Osteocyte (in vitro differentiated cells): ENCODE measurements around the gene U2SURP. TPM values are rescaled to one million over a fixed set of nuclear protein-coding genes. Genes with fewer than 3 reads are reported as not detected.
"Not testable (repeated sequence)": the region's sequence is repeated elsewhere in the genome, so short reads cannot be mapped to it uniquely, and the experiment has no call there.

Experiments used
- DNase-seq: peaks from one replicate; pipeline ENCODE4 v3.0.0; 2021; ENCODE audit warnings: mixed read lengths; ENCODE audit not compliant: unreplicated experiment; ENCODE audit errors: extremely low spot score
- H3K27ac Mint-ChIP-seq: one replicate; pipeline ENCODE4 v1.8.0; 2021; ENCODE audit warnings: mild to moderate bottlenecking, mixed read lengths; ENCODE audit not compliant: unreplicated experiment
- H3K27me3 Mint-ChIP-seq: one replicate; pipeline ENCODE4 v1.8.0; 2021; ENCODE audit warnings: mixed read lengths; ENCODE audit not compliant: unreplicated experiment
- H3K36me3 Mint-ChIP-seq: one replicate; pipeline ENCODE4 v1.8.0; 2021; ENCODE audit warnings: mixed read lengths; ENCODE audit not compliant: unreplicated experiment
- H3K4me1 Mint-ChIP-seq: one replicate; pipeline ENCODE4 v1.8.0; 2021; ENCODE audit warnings: mixed read lengths; ENCODE audit not compliant: unreplicated experiment
- H3K4me3 Mint-ChIP-seq: one replicate; pipeline ENCODE4 v1.8.0; 2021; ENCODE audit warnings: mild to moderate bottlenecking, moderate library complexity, mixed read lengths; ENCODE audit not compliant: unreplicated experiment
- H3K9me3 Mint-ChIP-seq: one replicate; pipeline ENCODE4 v1.8.0; 2021; ENCODE audit warnings: mixed read lengths; ENCODE audit not compliant: unreplicated experiment
- total RNA-seq: library from RNA; stranded (reverse); gene quantifications from 2 replicates; pipeline ENCODE4 v1.2.1, GENCODE V29; 2021
- TF ChIP-seq, protein P1 (sequence below): fragments of 200-600 bp; sonication (generic); IDR thresholded peaks from 2 replicates; pipeline ENCODE4 v1.5.0; 2021; ENCODE audit warnings: antibody characterized with exemption, mild to moderate bottlenecking, moderate library complexity

U2SURP gene
- total RNA-seq, 1 donor from 2014 or later: 88.8 TPM

DNA sequence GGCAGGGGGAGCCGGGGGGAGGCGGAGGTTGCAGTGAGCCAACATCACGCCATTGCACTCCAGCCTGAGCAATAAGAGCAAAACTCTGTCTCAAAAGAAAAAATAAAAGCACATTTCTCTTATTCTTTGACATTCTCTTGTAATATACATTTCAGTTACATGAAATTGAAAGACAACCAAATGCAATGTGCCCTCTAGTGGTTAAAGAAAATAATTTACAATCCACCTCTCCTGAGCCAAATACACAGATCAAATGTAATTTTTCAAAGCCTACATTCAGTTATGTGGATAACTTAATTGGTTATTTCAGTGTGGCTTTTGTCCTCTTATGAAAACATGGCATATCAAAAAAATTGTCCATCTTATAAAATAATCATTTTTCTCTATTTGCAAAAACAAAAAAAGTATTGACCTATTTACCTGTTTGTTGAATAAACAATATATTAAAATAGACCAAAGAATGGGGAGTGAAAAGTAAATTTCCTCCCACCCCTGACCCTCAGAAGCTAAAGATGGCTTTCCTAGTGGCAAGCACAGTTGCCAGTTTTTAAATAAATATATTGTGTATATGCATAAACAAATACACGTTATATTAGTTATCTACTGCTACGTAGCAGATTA lies 14.2 kb upstream of the U2SURP start:
- H3K9me3 Mint-ChIP-seq: no peaks in the 10 kb centered on the region
- no peak overlapping the region for H3K4me3 Mint-ChIP-seq
- H3K27ac Mint-ChIP-seq: no peak overlapping the region
- H3K4me1 Mint-ChIP-seq: peaks cover 5% of the 10 kb centered on the region
- H3K36me3 Mint-ChIP-seq: no peaks in the 10 kb centered on the region
- DNase-seq: no peak
- H3K27me3 Mint-ChIP-seq: peaks cover 5% of the 10 kb centered on the region
- TF ChIP-seq, protein P1, sequence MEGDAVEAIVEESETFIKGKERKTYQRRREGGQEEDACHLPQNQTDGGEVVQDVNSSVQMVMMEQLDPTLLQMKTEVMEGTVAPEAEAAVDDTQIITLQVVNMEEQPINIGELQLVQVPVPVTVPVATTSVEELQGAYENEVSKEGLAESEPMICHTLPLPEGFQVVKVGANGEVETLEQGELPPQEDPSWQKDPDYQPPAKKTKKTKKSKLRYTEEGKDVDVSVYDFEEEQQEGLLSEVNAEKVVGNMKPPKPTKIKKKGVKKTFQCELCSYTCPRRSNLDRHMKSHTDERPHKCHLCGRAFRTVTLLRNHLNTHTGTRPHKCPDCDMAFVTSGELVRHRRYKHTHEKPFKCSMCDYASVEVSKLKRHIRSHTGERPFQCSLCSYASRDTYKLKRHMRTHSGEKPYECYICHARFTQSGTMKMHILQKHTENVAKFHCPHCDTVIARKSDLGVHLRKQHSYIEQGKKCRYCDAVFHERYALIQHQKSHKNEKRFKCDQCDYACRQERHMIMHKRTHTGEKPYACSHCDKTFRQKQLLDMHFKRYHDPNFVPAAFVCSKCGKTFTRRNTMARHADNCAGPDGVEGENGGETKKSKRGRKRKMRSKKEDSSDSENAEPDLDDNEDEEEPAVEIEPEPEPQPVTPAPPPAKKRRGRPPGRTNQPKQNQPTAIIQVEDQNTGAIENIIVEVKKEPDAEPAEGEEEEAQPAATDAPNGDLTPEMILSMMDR: peak; percentile 71

DNA sequence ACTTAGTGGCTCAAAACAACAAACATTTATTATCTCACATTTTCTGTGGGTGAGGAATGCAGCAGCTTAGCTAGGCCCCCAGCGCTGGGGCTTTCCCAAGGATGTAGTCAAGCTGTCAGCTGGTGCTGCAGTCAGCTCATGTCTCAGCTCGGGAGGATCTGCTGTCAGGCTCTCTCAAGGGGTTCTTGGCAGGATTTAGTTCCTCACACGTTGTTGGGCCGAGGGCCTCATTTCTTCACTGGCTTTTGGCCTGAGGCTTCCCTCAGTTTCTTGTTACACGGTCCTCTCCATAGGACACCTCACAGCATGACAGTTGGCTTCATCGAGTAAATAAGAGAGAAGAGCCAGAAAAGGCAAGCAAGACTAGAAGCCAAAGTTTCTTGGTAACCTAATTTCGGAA lies 13.7 kb upstream of the U2SURP start:
- Mint-ChIP-seq H3K4me1 (peaks cover 5% of the 10 kb centered on the region), H3K4me3 (no peak overlapping the region), H3K27ac (peak overlapping the region; percentile 50), H3K9me3 (no peaks in the 10 kb centered on the region), H3K36me3 (no peaks in the 10 kb centered on the region), H3K27me3 (peaks cover 2% of the 10 kb centered on the region)
- TF ChIP-seq, protein P1: no peak
- no peak for DNase-seq

- H3K36me3 Mint-ChIP-seq, DNase-seq, H3K4me1 Mint-ChIP-seq, H3K9me3 Mint-ChIP-seq, H3K27ac Mint-ChIP-seq, H3K4me3 Mint-ChIP-seq, H3K27me3 Mint-ChIP-seq: not testable (repeated sequence)
Observed at GRCh38 chr3:142988221-142988620, 13.1 kb upstream of the U2SURP start.

- not testable (repeated sequence) for H3K36me3 Mint-ChIP-seq, H3K27me3 Mint-ChIP-seq
Observed at GRCh38 chr3:142988826-142989225, 12.5 kb upstream of the U2SURP start.

DNA sequence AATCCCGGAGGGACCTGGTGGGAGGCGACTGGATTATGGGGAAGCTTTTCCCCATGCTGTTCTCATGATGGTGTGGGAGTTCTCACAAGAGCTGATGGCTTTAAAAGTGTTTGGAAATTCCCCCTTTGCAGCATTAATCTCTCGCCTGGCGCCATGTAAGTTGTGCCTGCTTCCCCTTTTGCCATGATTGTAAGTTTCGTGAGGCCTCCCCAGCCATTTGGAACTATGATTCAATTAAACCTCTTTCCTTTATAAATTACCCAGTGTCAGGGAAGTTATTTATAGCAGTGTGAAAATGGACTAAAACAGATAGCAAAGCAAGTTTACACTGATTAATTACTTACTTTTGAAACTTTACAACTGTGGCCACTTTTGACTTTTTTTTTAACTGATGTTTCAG lies 10.6 kb upstream of the U2SURP start:
- Mint-ChIP-seq H3K27me3 (no peaks in the 10 kb centered on the region), H3K4me3 (no peak overlapping the region), H3K27ac (no peak overlapping the region), H3K4me1 (peaks cover 5% of the 10 kb centered on the region), H3K36me3 (no peaks in the 10 kb centered on the region), H3K9me3 (no peaks in the 10 kb centered on the region)
- DNase-seq: no peak
- TF ChIP-seq, protein P1: no peak

More at GRCh38 chr3:142988826-142989225, 12.5 kb upstream of the U2SURP start:
- H3K4me1 Mint-ChIP-seq, H3K4me3 Mint-ChIP-seq, H3K9me3 Mint-ChIP-seq, DNase-seq, H3K27ac Mint-ChIP-seq: not testable (repeated sequence)

- H3K27me3 Mint-ChIP-seq: no peaks in the 10 kb centered on the region
- TF ChIP-seq, protein P1: no peak
- H3K36me3 Mint-ChIP-seq: no peaks in the 10 kb centered on the region
- H3K4me1 Mint-ChIP-seq: peaks cover 5% of the 10 kb centered on the region
- no peak for DNase-seq
- H3K4me3 Mint-ChIP-seq: no peak overlapping the region
- H3K9me3 Mint-ChIP-seq: no peaks in the 10 kb centered on the region
- H3K27ac Mint-ChIP-seq: no peak overlapping the region
Observed at GRCh38 chr3:142992323-142992722, 9.0 kb upstream of the U2SURP start.
